GM21576 (cell line): ENCODE measurements around the gene RFNG.
A peak's percentile ranks its signal among the peaks of the same experiment; 100 is the strongest.

ENCODE experiments used
- ATAC-seq: cut with Tn5 transposase; IDR thresholded peaks from one replicate; pipeline ENCODE4 v1.9.1; 2021; ENCODE audit warnings: mild to moderate bottlenecking, moderate library complexity; ENCODE audit not compliant: unreplicated experiment

Gene RFNG

DNA sequence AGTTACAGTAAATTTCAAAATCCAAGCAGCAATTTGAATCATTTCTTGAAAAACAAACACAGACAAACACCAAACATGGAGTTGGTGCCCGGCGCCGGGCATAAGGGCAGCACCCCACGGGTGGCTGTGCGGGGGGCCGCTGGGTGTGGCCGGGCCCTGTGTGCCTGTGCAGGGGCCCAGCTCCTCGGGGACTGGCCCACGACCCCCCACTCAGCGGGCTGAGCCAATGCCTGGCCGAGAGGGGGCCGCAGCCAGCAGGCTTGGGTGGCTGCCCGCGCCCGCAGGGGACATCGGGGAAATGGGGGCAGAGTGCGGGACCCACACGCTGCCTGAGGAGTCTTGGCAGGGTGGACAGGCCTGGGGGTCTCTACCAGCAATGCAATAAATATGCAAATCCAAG is 26.8 kb upstream of the RFNG start:
- no peak for ATAC-seq

DNA sequence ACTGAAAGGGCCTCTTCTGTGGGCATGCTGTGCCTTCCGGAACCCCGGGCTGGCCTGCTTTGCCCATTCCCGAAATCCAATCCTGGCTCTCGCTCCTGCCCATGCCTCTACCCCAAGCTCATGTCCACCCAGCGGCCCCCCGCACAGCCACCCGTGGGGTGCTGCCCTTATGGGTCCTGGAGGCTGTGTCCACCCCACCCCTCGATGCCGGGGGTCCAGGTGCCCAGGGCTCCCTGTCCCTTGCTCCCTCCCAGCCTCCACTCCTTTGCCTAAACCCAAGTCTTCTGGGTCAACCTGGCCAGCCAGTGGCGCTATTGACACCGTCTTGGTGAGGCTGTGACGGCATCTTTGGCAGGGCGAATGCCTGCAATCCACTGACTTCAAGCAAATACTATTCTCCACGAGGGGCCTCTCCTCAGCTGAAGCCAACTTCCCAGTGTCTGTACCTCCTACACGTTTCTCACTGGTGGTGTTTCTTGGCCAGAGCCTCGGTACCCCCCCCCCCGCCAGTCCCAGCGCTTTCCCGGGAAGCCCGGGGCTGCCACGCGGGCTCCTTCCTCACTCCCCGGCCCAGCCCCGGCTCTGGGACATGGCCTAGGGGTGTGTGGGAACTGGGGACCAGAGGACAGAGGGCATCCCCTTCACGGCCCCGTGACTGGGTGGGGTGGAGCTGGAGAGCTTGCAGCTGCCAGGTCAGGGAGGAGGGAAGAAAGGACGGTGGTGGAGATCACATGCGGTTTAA is 26.2 kb upstream of the RFNG start:
- ATAC-seq = no peak

DNA sequence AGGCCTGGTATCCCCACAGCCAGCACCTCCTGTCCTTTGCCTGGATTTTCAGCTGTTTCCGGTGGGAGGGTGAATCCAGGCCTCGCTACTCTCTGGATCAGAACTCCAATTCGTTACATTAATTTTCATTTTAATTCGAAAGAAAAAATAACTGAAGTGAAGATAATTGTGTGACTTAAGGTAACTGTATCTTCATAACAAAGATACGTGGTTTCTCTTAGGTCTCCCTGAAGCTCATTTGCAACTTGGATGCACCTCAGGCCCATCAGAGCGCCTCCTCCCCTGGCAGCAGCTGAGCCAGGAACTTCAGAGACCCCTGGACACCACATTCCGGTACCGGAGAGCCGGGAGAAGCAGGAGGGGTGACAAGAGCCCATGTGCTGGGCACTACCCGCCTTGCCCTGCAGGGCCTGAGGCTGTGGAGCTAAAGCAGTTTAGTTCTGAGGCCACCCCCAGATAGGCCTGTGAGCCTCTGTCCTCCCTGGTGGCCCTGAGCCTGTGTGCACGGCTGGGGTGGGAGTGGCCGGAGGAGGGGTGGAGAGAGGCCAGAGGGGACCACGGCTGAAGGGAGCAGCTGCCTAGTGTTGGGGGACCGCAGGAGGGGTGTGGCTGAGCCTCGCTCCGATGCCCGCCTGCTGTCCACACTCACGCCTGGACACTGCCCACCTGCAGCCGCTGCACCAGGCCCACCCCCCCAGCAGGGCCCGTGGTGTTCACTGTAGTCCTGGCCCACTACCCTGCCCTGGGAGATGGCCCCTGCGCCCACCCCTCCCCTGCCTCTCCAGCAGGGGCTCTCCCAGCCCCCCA is 25.4 kb upstream of the RFNG start:
- ATAC-seq = no peak

- no peak for ATAC-seq
Measured at GRCh38 chr17:82076018-82076784, 24.6 kb upstream of the RFNG start.

- no peak for ATAC-seq
Measured at GRCh38 chr17:82073446-82073845, 21.8 kb upstream of the RFNG start.

DNA sequence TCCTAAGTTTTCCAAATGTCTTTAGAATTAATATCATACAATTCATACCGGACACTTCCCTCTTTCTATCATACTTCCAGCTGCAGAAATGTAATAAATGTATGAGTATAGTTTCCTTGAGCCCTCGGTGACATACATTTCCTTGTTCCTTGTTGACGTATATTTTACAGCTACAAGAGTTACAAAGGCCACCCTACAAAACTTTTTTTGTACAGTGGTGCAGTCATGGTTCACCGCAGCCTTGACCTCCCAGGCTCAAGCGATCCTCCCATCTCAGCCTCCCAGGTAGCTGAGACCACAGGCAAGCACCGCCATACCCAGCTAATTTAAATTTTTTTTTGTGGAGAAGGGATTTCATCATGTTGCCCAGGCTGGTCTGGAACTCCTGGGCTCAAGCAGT is 21.2 kb upstream of the RFNG start:
- no peak for ATAC-seq

GRCh38 chr17:82070611-82071010 is 19.0 kb upstream of the RFNG start:
- ATAC-seq = no peak

DNA sequence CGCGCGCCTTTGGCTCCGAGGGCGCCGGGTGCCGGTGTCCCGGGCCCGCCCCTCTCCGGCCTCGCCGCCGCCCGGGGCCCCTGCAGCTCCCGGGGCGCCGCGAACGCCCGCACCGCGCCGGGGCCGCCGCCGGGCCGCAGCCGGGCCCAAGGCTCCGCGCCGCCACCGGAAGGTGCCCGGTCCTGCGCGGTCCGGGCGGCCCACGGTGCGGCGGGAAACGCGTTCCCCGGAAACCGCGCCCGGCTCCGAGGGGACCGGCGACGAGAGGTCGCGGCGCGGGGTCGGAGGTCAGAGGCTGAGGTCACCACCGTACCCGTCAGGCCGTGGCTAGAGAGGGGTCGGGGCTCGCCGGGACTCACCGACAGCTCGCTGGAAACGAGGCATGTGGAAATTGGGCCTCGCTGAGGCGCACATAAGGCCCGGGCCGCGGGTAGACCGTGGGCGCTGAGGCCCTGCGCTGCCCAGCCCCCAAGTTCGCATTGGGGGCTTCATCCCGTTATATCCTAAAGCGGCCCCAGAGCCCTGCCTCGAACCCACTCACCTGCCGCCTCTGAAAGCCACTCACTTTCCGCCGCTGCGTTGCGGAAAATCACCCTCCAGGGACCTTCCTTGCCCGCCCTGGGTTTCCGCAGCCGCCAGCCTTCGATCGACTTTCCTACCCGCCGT is 14.2 kb upstream of the RFNG start, which contains the start of gene DUS1L:
Gene DUS1L, minus strand, starts transcription at position 167 of the 666 bp plus-strand sequence. CDS start 745 bp downstream, outside the sequence.
- peak; percentile 61 for ATAC-seq

GRCh38 chr17:82065193-82065637 is 13.6 kb upstream of the RFNG start:
- ATAC-seq = no peak

DNA sequence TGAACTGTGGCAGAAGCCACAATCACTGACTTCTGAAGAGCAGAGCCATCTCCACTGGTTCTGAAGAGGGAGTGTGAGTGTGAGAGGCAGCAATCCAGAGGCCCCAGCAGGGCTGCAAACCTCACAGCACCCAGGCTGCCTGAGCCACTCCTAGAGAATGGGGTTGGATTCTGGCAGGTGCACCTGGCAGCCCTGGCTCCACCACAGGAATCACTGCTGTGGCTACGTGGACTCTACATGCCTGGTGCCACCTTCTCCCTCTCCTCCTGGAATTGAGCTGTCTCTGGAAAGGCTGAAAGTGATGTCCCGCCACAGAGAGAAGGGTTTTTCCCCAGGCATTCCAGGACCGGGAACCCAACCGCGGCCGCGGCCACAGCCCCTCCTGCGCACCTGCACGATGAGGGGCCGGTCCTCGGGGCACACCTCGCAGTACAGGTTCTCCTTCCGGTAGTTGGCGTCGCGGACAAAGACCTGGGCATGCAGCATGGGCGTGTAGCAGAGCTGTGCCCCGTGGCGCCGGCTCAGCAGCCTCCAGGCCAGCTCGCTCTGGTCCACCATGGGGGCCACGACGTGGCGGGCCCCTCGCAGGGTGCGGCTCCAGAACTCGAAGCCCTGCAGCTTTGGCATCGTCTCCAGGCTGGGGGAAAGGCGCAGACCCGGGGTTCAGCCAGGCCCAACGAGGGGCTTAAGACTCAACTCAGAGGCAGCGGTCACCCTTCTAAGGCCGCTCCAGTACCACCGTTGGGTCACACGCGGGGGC is 13.0 kb upstream of the RFNG start:
- no peak for ATAC-seq

- ATAC-seq = no peak
Measured at GRCh38 chr17:82063424-82064415, 12.1 kb upstream of the RFNG start.

DNA sequence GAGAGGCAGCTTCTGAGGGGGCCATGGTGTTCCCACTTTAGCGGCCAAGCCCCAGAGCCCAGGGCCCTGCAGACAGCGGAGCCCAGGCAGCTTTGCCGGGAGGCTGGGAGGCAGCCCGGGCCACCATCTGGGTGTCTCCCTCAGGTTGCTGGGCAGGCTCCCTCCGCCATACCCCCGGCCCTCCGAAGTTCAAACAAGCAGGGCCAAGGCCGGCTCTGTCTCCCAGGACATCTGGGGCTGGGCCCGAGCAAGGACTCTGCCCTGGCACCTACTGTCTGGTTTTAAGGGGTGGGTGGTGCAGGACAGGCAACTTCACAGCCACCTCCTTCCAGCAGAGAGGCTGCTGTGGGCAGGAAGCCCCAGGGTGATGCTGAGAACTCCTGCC is 11.4 kb upstream of the RFNG start:
- ATAC-seq = no peak

- no peak for ATAC-seq
Measured at GRCh38 chr17:82062076-82062983, 10.7 kb upstream of the RFNG start.

DNA sequence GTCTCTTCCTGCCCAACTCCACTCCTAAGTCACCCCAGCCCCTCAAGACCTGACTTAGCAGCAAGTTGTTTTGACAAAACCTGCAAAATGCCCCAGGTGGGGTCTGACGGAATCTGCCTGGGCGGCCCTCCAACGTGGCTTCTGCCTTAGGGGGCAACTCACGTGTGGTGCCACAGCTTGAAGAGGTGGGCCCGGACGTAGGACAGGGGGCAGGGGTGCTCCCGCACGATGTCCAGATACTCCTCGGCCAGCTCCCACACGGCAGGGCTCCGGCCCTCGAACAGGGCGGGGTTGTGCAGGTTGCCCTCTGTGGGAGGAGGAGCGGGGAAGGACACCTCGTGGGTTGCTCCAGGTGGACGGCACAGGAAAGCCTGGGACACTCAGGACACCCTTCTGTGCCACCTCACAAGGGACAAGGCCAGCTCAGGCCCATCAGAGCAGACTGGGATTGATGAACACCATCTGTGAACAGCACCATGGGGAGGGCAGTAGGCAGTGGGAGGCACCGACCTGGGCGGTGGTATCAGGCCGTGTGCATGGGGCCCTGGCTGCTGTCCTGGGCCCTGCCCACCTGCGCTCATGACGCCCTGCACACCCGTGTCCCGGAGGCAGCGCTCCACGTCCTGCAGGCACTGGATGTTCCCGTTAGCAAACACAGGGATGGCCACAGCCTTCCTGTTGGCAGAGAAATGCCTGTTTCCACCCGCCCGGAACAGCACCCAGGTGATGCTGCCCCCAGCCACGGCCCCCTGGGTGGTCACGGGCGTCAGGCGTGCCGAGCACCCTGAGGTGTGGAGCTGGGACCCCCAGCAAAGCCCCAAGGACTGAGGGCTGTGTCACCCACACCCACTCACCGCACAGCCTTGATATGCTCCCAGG is 9.7 kb upstream of the RFNG start:
- no peak for ATAC-seq

DNA sequence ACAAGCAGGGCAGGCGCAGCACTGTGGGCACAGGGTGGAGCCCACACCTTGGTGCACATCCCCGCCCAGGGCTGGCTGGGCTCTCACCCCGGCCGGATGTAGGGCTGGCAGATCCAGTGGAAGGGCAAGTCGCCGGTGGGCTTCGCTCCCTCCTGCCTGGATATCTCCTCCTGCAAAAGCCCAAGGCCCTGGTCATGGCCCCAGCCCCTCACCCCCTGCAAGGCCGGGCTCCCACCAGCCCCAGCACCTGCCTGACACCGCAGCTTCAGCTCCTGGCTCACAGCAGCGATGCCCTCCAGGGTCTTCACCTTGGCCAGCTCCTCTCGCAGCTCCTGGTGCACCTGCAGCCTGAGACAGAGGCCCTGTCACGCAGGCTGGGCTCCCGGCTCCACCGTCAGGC is 9.0 kb upstream of the RFNG start:
- no peak for ATAC-seq

DNA sequence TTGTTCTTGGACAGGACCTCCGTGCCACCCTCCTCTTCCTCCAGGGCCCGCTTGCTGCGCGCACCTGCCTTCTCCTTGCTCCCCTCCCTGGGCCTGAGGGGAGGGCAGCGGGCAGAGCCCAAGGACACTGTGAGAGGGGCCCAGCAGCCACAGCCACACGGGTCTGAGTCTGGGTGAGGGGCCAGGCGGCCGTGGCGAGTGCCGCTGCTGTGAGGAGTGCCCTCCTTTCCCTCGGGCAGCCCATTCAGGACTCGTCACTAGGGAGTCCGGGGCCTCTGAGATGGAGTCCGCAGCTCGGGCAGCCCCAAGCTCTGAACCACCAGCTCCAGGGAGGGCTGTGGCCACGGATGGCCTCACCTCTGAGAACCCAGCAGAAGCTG is 8.4 kb upstream of the RFNG start:
- ATAC-seq = no peak
